ENCODE data around the gene SCTR.

DNA sequence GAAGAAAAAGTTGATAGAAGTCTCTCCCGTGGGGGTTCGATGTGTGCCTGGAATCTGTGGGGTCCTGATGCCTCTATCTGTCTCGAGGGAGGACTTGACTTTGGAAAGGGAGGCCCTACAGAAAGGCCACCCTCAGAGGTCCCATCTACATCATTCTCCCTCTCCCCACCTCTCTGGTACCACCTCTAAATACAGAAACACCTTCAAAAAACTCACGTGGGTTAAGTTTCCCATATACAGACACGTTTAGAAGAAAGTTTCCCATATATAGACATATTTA, 97.9 kb downstream of the SCTR start:
- TF ChIP-seq CBFB (CRISPR knock-in tag; IDR thresholded peaks at IDR 0.05; ENCODE audit: low read depth) (no peak), ZBTB21 (CRISPR knock-in tag; IDR thresholded peaks at IDR 0.05; ENCODE audit: borderline replicate concordance) (no peak)
- TF ChIP-seq, protein P1, sequence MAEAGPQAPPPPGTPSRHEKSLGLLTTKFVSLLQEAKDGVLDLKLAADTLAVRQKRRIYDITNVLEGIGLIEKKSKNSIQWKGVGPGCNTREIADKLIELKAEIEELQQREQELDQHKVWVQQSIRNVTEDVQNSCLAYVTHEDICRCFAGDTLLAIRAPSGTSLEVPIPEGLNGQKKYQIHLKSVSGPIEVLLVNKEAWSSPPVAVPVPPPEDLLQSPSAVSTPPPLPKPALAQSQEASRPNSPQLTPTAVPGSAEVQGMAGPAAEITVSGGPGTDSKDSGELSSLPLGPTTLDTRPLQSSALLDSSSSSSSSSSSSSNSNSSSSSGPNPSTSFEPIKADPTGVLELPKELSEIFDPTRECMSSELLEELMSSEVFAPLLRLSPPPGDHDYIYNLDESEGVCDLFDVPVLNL (CRISPR knock-in tag; IDR thresholded peaks at IDR 0.05; ENCODE audit: borderline replicate concordance, low read depth) = no peak
